T47D (cell line): ENCODE data around the gene FZD10.

Source experiments
- DNase-seq, 2 experiments: peaks; one replicate each; pipeline versions ENCODE4 v3.0.0 to v3.0.0-alpha.2; 2011 to 2012; ENCODE audit warnings: low read depth in 1 of 2, low spot score in 1 of 2
- JUND ChIP-seq: IDR thresholded peaks from 2 replicates; pipeline ENCODE4 v1.6.1; 2012; ENCODE audit warnings: low read depth
- in situ Hi-C: cut with HindIII; loops from 2 replicates; pipeline ENCODE4 v1.10.0; 2016; ENCODE audit warnings: low sequenced_read_pairs, low pct_unique_long_range_greater_than_20kb

Gene FZD10

GRCh38 chr12:130137040-130138018, 24.9 kb upstream of the FZD10 start:
- TF ChIP-seq JUND = no peak
- peak in 1 of 2 experiments; percentile 22 for DNase-seq
- in situ Hi-C loops = no loop called here

DNA sequence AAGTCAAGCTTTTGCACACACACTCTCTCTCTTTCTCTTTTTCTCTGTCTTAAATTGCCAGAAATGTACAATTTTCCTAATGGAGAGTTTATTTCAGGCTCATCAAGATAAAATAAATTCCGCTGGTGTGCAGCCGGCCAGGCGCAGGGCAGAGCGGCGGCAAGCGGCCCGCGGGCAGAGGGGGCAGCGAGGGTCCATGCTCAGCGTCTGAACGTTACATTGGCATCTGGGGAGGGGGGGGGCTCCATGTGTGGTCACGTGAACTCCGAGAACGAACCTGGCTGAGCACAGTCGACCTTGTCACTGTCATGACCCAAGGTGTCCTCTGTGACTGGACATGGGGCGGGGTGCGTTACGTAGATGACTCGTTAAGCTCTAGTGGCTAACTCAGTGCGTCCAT, 23.8 kb upstream of the FZD10 start:
- no peak for TF ChIP-seq JUND
- DNase-seq = no peak
- in situ Hi-C loops = no loop called here

DNA sequence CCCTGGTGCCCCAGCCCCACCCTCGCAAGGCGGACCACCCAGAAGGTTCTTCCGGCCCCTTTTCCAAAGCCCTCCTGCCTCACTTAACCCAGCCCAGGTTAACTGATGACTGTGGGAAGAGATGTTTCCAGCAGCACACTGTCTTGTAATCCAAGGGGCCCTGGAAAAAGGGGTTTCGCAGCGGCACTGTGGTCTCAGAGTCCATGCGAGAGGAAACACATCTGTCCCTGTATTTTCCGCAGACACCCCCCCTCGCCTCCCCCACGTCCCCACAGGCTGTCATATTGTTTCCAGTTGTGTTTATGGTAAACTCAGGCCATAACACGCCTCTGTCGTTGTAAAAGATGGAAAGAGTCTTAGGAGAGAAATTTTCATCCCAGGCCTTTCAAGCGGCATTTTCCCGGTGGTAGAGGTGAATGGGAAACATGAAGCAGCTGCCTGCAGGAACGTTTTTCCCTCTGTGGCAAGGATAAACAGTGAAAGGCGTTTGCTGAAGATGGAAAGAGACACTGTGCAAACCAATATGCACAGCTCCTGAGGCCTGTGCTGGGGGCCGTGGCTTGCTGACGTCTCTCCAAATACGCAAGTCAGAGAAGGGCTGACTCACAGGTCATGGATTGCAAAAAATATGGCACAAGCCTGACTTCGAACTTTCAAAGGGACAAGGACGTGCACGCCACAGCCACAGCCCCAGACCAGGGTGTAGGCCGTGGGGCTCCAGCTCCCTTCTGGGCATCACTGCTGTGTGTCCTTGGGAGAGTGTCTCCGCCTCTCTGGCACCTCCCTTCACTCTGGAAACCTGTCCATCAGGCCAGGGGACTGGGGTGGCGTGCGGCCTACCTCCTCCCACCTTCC, 22.5 kb upstream of the FZD10 start:
- no peak for DNase-seq
- no peak for TF ChIP-seq JUND
- in situ Hi-C loops = no loop called here

DNA sequence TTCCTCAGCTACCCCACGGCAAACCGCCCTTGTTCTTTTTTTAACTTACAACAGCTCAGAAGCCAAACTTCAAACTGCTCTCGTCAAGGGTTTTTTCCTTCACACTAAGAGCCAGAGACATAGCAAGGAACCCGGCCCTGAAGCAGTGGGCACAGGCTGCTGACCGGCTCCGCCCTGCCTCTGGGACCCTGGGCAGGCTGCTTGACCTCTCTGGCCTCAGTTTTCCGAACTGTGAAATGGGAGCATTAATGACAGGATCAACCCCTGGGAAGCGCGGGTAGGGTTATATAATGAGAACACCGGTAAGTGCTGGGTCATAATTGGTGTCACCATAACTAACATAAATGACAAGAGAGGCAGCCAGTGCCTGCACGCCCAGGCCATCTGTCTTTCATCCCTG, 21.2 kb upstream of the FZD10 start:
- no peak for TF ChIP-seq JUND
- in situ Hi-C loops = no loop called here
- DNase-seq = no peak

GRCh38 chr12:130141901-130142683, 20.2 kb upstream of the FZD10 start:
- no peak for DNase-seq
- TF ChIP-seq JUND = no peak
- in situ Hi-C loops = no loop called here

DNA sequence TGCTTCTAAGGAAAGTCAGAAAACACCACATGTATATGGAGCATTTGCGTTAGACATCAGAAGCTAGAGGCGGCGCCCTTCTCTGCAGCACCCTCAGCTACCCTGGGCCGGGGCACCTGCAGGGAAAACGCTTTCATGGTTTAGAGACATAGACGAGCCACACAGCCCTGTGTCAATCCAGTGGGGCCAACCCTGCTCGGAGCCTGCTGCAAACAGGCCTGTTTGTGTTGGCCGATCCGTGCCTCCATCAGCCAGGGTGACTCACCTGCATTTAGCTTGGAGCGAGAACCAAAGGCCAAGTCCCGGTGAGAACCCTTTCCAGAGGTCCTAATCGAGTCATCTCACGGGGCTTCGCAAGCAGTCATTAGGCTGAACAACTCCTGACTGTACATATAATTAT, 19.5 kb upstream of the FZD10 start:
- no peak for TF ChIP-seq JUND
- in situ Hi-C loops = no loop called here

DNA sequence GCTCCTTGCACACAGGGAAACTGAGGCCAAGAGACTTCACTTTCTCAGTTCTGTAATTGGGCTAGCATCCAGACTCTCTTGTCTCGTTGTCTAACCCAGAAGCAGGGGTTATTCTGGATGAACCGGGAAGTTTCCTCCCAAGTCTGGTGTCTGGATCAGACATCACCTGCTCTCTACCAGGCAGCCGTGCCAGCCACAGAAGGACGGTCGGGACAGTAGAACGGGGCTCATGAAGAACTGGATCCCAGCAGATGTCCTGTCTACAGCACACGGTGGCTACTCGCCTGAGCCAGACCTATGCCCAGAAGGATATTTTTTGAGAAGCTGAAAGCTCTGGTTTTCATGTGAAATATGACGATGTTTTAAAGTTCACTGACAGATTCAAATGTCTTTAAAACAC, 19.1 kb upstream of the FZD10 start:
- DNase-seq = no peak
- no peak for TF ChIP-seq JUND
- in situ Hi-C loops = no loop called here

More for the DNA sequence above, 19.5 kb upstream of the FZD10 start:
- DNase-seq = peak; percentile 35 to 42

- no peak for TF ChIP-seq JUND
- DNase-seq = no peak
- in situ Hi-C loops = no loop called here
Measured at GRCh38 chr12:130144256-130144655, 18.0 kb upstream of the FZD10 start.

- in situ Hi-C loops = no loop called here
- no peak for TF ChIP-seq JUND
Measured at GRCh38 chr12:130145731-130146130, 16.5 kb upstream of the FZD10 start.

GRCh38 chr12:130146176-130146931, 15.9 kb upstream of the FZD10 start:
- in situ Hi-C loops = no loop called here
- no peak for TF ChIP-seq JUND
- DNase-seq = no peak

More at GRCh38 chr12:130145731-130146130, 16.5 kb upstream of the FZD10 start:
- DNase-seq = no peak

- in situ Hi-C loops = no loop called here
- DNase-seq = no peak
- TF ChIP-seq JUND = no peak
Measured at GRCh38 chr12:130147875-130148596, 14.2 kb upstream of the FZD10 start.
